HG03575 (cell line): Measurements from ENCODE around the gene ZNF319.

ENCODE experiments used
- ATAC-seq: cut with Tn5 transposase; IDR thresholded peaks from one replicate; pipeline ENCODE4 v1.9.1; 2021; ENCODE audit not compliant: unreplicated experiment, insufficient number of reproducible peaks, low FRiP score; ENCODE audit errors: extremely low read depth

Gene ZNF319

DNA sequence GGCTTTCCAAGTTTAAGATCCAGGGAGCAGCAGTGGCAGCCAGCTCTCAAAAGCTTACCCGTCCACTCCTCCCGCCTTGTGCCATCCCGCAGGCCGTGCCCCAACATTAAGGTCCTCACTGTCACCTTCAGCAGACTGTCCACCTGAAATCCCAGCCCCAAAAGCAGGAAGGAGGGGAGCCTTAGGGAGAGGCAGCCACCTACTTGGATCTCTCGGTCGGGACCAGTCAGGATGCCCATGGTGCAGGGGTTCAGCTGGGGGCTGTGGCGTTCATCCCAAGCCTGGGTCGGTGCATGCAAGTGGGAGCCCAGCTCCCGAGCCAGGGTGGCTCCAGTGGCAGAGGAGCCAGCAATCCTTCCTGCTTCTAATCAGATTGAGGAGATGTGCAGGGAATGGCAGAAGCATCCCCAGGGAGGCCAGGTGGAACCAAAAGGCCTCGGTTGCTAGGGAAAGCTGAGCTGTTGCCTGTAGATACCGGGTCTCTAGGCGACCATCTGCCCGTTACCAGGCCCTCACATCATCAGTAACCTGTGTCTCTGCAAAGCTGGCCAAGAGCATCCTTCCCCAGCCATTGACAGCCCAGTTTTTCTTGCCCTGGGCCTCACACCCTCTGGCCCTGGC lies 54.2 kb downstream of the ZNF319 start:
- ATAC-seq: no peak

DNA sequence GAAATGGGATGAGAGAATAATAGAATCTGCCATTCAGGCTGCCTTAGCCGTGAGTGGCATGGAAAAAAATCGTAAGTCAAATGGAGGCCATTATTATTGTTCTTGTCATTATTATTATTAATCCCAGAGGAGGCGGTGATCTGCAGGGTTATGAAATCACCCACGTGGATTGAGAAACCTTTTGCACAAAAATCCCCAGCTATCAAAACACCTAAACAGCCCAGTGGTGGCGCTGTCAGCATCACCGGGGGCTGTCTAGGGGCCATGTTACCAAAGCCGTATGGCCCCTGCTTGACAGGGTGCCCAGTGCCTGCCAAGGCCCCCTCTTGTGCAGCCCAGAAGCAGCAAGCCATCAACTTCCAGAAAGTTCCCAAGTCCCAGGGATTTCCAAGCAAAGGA lies 54.7 kb downstream of the ZNF319 start:
- ATAC-seq: no peak

DNA sequence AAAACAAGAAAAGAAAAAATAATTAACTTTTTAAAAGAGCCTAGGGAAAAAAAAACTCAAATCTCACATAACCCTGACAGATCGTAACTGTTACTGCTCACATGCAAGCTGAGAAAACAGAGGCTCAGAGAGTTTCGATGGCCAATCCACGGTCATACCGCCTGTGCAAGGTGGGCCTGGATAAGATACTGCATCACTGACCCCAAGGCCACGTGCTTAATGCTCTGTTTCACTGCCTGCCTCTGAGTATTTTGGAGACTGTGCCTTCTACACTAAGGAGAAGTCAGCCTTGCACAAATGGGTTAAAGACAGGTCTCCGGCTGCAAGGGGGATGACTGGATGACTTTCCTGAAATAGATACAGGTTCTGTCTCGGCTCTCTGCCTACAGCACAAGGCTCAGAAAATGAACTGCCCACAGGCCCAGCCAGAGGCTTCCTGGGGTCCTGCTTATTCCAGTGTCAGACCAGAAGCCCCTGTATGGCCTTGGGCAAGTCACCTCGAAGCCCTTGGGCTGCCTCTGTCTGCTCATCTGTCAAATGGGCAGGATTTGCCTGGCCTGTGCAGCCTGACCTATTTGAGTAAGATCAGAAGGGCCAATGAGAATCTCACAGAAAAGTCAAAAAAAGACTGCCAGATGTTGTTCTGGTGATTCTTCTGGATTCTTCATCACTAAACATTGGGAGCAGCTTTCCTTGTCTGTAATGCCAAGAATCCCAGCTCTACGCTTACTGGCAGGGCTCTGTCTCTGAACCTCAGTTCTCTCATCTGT lies 55.3 kb downstream of the ZNF319 start:
- ATAC-seq: no peak
